Mesenchymal stem cell (in vitro differentiated cells and primary cell): ENCODE measurements around the gene EIF2D.

Source experiments
- DNase-seq: peaks from one replicate; pipeline ENCODE4 v3.0.0-alpha.2; 2013
- H2AFZ ChIP-seq: one replicate; pipeline ENCODE4 v1.6.1; 2013; ENCODE audit warnings: low read depth, mild to moderate bottlenecking, control low read depth, inconsistent platforms, low read length, moderate library complexity
- H2AK5ac ChIP-seq: 2 replicates; pipeline ENCODE4 v1.6.1; 2013; ENCODE audit warnings: low read length, moderate library complexity, mild to moderate bottlenecking, inconsistent platforms; ENCODE audit not compliant: severe bottlenecking
- H2BK120ac ChIP-seq: one replicate; pipeline ENCODE4 v1.6.1; 2013; ENCODE audit warnings: low read depth, mild to moderate bottlenecking, inconsistent platforms, low read length, moderate library complexity
- H2BK12ac ChIP-seq, 2 experiments: one replicate each; pipeline ENCODE4 v1.6.1; 2013; ENCODE audit warnings: inconsistent platforms in 2 of 2, low read length in 2 of 2, mild to moderate bottlenecking in 2 of 2, moderate library complexity in 2 of 2, control low read depth in 1 of 2
- H2BK15ac ChIP-seq: one replicate; pipeline ENCODE4 v1.6.1; 2013; ENCODE audit warnings: mild to moderate bottlenecking, low read depth, inconsistent platforms; ENCODE audit not compliant: poor library complexity, severe bottlenecking
- H2BK5ac ChIP-seq: 2 replicates; pipeline ENCODE4 v1.6.1; 2013; ENCODE audit warnings: low read depth, mild to moderate bottlenecking, low read length, control low read depth, inconsistent platforms; ENCODE audit not compliant: poor library complexity, severe bottlenecking
- H3K14ac ChIP-seq, 2 experiments: one replicate each; pipeline ENCODE4 v1.6.1; 2013; ENCODE audit warnings: inconsistent platforms in 2 of 2, low read length in 2 of 2, control low read depth in 1 of 2, mild to moderate bottlenecking in 1 of 2, moderate library complexity in 1 of 2
- H3K18ac ChIP-seq, 2 experiments: one replicate each; pipeline ENCODE4 v1.6.1; 2013; ENCODE audit warnings: inconsistent platforms in 2 of 2, low read length in 2 of 2, control low read depth in 1 of 2, low read depth in 1 of 2, mild to moderate bottlenecking in 1 of 2
- H3K23ac ChIP-seq, 2 experiments: one replicate each; pipeline ENCODE4 v1.6.1; 2013; ENCODE audit warnings: inconsistent platforms in 2 of 2, low read length in 2 of 2, mild to moderate bottlenecking in 2 of 2, moderate library complexity in 2 of 2, control low read depth in 1 of 2
- H3K27ac ChIP-seq: 2 replicates; pipeline ENCODE4 v1.5.1; 2013; ENCODE audit warnings: mild to moderate bottlenecking, moderate library complexity, low read length, control low read depth, inconsistent platforms; ENCODE audit not compliant: poor library complexity, severe bottlenecking
- H3K27me3 ChIP-seq, 2 experiments: 2 replicates each; pipeline versions ENCODE4 v1.6.1 to v1.7.0; 2013; ENCODE audit warnings: low read length in 2 of 2, mild to moderate bottlenecking in 2 of 2, moderate library complexity in 2 of 2, control low read depth in 1 of 2, inconsistent platforms in 1 of 2; ENCODE audit not compliant: control insufficient read depth in 1 of 2, insufficient read depth in 1 of 2
- H3K36me3 ChIP-seq, 2 experiments: 2 replicates each; pipeline versions ENCODE4 v1.6.1 to v1.7.0; 2013; ENCODE audit warnings: low read length in 2 of 2, control low read depth in 1 of 2, inconsistent platforms in 1 of 2, low read depth in 1 of 2, mild to moderate bottlenecking in 1 of 2; ENCODE audit not compliant: insufficient read depth in 2 of 2, control insufficient read depth in 1 of 2
- H3K4ac ChIP-seq, 2 experiments: one replicate each; pipeline ENCODE4 v1.6.1; 2013; ENCODE audit warnings: inconsistent platforms in 2 of 2, low read length in 2 of 2, mild to moderate bottlenecking in 2 of 2, moderate library complexity in 2 of 2, control low read depth in 1 of 2, low read depth in 1 of 2
- H3K4me1 ChIP-seq: 2 replicates; pipeline ENCODE4 v1.6.1; 2013; ENCODE audit warnings: low read depth, low read length, control low read depth; ENCODE audit not compliant: control insufficient read depth, insufficient read depth
- H3K4me2 ChIP-seq: 2 replicates; pipeline ENCODE4 v1.6.1; 2013; ENCODE audit warnings: low read length, mild to moderate bottlenecking, inconsistent platforms; ENCODE audit not compliant: poor library complexity, severe bottlenecking
- H3K4me3 ChIP-seq, 2 experiments: 2 replicates each; pipeline versions ENCODE4 v1.5.1 to v1.7.0; 2013; ENCODE audit warnings: low read length in 2 of 2, mild to moderate bottlenecking in 2 of 2, control low read depth in 1 of 2, low read depth in 1 of 2; ENCODE audit not compliant: insufficient read depth in 1 of 2
- H3K79me1 ChIP-seq: replicated peaks from 2 replicates; pipeline ENCODE4 v1.6.1; 2013; ENCODE audit warnings: mild to moderate bottlenecking, control low read depth, low read length, inconsistent platforms; ENCODE audit not compliant: poor library complexity, severe bottlenecking
- H3K9ac ChIP-seq: 2 replicates; pipeline ENCODE4 v1.7.0; 2013; ENCODE audit warnings: mild to moderate bottlenecking, low read length, moderate library complexity
- H3K9me3 ChIP-seq: 2 replicates; pipeline ENCODE4 v1.7.0; 2013; ENCODE audit warnings: mild to moderate bottlenecking, low read length; ENCODE audit not compliant: control insufficient read depth
- H4K8ac ChIP-seq: one replicate; pipeline ENCODE4 v1.6.1; 2013; ENCODE audit warnings: inconsistent platforms, mild to moderate bottlenecking, low read length, moderate library complexity
- H4K91ac ChIP-seq: one replicate; pipeline ENCODE4 v1.6.1; 2013; ENCODE audit warnings: mild to moderate bottlenecking, low read length, inconsistent platforms
- WGBS: methylation state at CpG from one replicate; pipeline ENCODE4 v1.1.7; 2013; ENCODE audit warnings: mixed read lengths; 5-methylcytosine and 5-hydroxymethylcytosine counted together

The EIF2D gene

DNA sequence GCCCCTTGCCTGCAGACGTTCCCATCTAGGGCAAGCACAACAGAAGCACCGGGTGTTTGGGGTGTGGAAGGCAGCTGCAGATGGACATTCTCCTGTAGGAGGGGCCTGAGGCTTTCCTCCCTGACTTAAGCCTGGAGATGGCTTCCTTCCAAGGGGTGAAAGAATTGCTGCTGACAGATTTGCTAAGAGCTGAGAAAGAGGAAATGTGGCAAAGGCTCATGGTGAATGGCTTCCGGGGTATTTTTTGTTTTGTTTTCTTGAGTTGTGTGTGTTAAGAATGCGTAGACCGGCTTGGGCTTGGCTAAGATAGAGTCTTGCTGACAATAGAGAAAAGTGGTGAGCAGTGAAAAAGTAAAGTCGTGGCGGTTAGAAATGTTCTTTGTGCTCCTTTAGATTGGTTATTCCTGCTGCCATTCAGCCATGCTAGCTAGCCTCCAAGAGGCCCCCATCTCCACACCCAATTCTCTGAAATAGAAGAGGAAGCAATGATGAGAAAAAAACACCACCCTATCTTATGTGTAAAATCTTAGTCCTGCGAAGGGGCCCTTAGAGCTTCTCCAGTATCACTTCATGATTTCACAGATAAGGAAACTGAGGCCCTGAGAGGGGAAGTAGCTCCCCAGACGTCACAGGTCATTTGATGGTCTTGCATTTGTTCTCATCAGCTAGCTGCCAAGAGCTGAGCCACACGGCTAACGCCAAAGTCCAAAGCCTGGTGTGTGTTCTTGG lies 36.9 kb downstream of the EIF2D start:
- no peak overlapping the region for H2BK120ac ChIP-seq
- no peaks in the 10 kb centered on the region for H3K4me1 ChIP-seq
- H3K23ac ChIP-seq: no peak overlapping the region
- no peaks in the 10 kb centered on the region for H3K79me1 ChIP-seq
- no peak overlapping the region for H3K9ac ChIP-seq
- H3K18ac ChIP-seq: no peak overlapping the region
- peak; percentile 44 for DNase-seq
- no peak overlapping the region for H2AK5ac ChIP-seq
- H3K27ac ChIP-seq: no peak overlapping the region
- H3K4me2 ChIP-seq: no peak overlapping the region
- no peak overlapping the region for H2BK5ac ChIP-seq
- H3K9me3 ChIP-seq: no peaks in the 10 kb centered on the region
- no peak overlapping the region for H2BK12ac ChIP-seq
- 80% methylated on average over 9 of the region's 11 CpGs for WGBS
- no peak overlapping the region for H2BK15ac ChIP-seq
- H2AFZ ChIP-seq: no peak overlapping the region
- H3K27me3 ChIP-seq: peaks cover 0 to 28% of the 10 kb centered on the region in 2 experiments
- no peak overlapping the region for H4K91ac ChIP-seq
- H3K4ac ChIP-seq: no peak overlapping the region
- H3K36me3 ChIP-seq: no peaks in the 10 kb centered on the region
- no peak overlapping the region for H4K8ac ChIP-seq
- H3K14ac ChIP-seq: no peak overlapping the region
- H3K4me3 ChIP-seq: no peak overlapping the region

DNA sequence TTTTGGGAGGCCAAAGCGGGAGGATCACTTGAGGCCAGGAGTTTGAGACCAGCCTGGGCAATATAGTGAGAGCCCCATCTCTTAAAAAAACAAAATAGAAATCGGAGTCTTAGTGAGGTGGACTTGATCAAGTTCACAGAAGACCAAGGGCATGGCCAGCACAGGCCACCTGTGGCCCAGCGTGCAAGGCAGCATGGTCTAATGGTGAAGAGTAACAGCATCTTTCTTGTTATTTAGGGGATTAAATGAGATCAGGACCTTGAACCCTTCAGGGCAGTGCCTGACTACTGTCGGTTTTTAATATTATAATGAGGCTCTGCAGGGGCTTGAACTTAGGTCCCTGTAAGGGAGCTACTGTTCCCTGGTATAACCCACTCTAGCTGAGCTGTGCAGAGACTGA lies 38.5 kb downstream of the EIF2D start:
- no peak overlapping the region for H3K18ac ChIP-seq
- H3K9me3 ChIP-seq: no peaks in the 10 kb centered on the region
- no peak overlapping the region for H3K14ac ChIP-seq
- H4K91ac ChIP-seq: no peak overlapping the region
- H2AK5ac ChIP-seq: no peak overlapping the region
- no peak overlapping the region for H3K27ac ChIP-seq
- H2BK15ac ChIP-seq: no peak overlapping the region
- H2AFZ ChIP-seq: no peak overlapping the region
- H3K36me3 ChIP-seq: no peaks in the 10 kb centered on the region
- no peak overlapping the region for H3K4ac ChIP-seq
- H3K4me2 ChIP-seq: no peak overlapping the region
- no peak for DNase-seq
- 82% methylated on average over 4 of the region's 4 CpGs for WGBS
- no peak overlapping the region for H4K8ac ChIP-seq
- no peak overlapping the region for H2BK12ac ChIP-seq
- no peak overlapping the region for H3K23ac ChIP-seq
- no peak overlapping the region for H3K9ac ChIP-seq
- H3K4me3 ChIP-seq: no peak overlapping the region
- H3K4me1 ChIP-seq: no peaks in the 10 kb centered on the region
- no peaks in the 10 kb centered on the region for H3K79me1 ChIP-seq
- H3K27me3 ChIP-seq: peaks cover 0 to 22% of the 10 kb centered on the region in 2 experiments
- H2BK5ac ChIP-seq: no peak overlapping the region
- H2BK120ac ChIP-seq: no peak overlapping the region

DNA sequence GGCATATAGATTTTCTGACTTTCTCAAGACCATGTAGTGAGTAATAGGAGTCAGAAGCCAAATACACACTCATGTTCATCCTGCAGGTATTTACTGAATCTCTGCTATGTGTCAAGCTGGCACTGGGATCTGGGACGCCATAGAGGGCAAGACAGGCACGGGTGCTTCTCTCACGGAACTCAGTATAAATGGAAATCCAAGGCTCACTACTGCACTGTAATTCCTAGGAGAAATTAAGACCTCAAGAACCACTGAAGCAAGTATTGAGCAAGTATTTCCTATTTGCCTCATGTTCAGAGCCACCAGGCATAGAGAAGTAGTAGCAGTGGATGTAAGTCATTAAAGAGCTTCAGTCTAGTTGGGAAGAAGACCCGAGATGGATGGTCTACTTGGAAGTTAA lies 38.9 kb downstream of the EIF2D start:
- peaks cover 0 to 19% of the 10 kb centered on the region in 2 experiments for H3K27me3 ChIP-seq
- no peak overlapping the region for H3K4me3 ChIP-seq
- no peak overlapping the region for H3K9ac ChIP-seq
- H2BK15ac ChIP-seq: no peak overlapping the region
- H3K4ac ChIP-seq: no peak overlapping the region
- no peak overlapping the region for H2BK12ac ChIP-seq
- H3K36me3 ChIP-seq: no peaks in the 10 kb centered on the region
- no peak overlapping the region for H3K14ac ChIP-seq
- H3K4me2 ChIP-seq: no peak overlapping the region
- H2AFZ ChIP-seq: no peak overlapping the region
- WGBS: 92% methylated on average over 4 of the region's 4 CpGs
- H4K91ac ChIP-seq: no peak overlapping the region
- no peak overlapping the region for H4K8ac ChIP-seq
- no peaks in the 10 kb centered on the region for H3K4me1 ChIP-seq
- H2BK120ac ChIP-seq: no peak overlapping the region
- no peaks in the 10 kb centered on the region for H3K9me3 ChIP-seq
- H3K27ac ChIP-seq: no peak overlapping the region
- H2BK5ac ChIP-seq: no peak overlapping the region
- H2AK5ac ChIP-seq: no peak overlapping the region
- H3K23ac ChIP-seq: no peak overlapping the region
- H3K79me1 ChIP-seq: no peaks in the 10 kb centered on the region
- DNase-seq: no peak
- H3K18ac ChIP-seq: no peak overlapping the region

DNA sequence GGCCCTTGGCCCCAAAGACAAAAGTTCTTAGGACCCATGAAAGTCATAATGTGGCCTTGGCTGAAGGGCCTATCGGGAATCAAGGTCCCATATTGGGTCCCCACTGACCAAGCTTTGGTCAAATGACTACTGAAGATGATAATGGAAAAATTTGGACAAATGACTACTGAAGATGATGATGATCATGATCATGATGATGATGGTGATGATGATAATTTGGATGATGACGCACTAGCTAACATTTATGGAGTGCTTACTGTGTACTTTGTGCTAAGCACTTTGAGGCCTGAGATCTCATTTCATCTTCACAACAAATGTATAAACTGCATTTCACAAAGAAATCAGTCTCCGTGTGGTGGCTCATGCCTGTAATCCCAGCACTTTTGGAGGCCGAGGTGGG lies 39.4 kb downstream of the EIF2D start:
- 98% methylated on average over 4 of the region's 4 CpGs for WGBS

More for the DNA sequence above, 39.4 kb downstream of the EIF2D start:
- Histone ChIP-seq H3K9ac (no peak overlapping the region), H4K8ac (no peak overlapping the region), H3K36me3 (no peaks in the 10 kb centered on the region), H2BK15ac (no peak overlapping the region), H3K79me1 (no peaks in the 10 kb centered on the region), H2BK120ac (no peak overlapping the region), H3K18ac (no peak overlapping the region), H3K27me3 (peaks cover 0 to 24% of the 10 kb centered on the region in 2 experiments), H3K4me2 (no peak overlapping the region), H3K4ac (no peak overlapping the region), H3K4me1 (no peaks in the 10 kb centered on the region), H3K23ac (no peak overlapping the region), H2BK12ac (no peak overlapping the region), H3K14ac (no peak overlapping the region), H3K4me3 (no peak overlapping the region), H3K9me3 (no peaks in the 10 kb centered on the region), H2BK5ac (no peak overlapping the region), H2AFZ (no peak overlapping the region), H3K27ac (no peak overlapping the region), H2AK5ac (no peak overlapping the region), H4K91ac (no peak overlapping the region)
- DNase-seq: no peak
